Upper lobe of right lung (tissue), 1 donor: ENCODE measurements around the gene SUMO4. TPM values are rescaled to one million over a fixed set of nuclear protein-coding genes. Genes with fewer than 3 reads are reported as not detected.

Source experiments
- ATAC-seq: fragments of 200-7000 bp; cut with Tn5 transposase; one replicate; pipeline ENCODE4 v1.9.1; 2020; ENCODE audit warnings: mild to moderate bottlenecking, moderate library complexity
- DNase-seq: peaks from one replicate; pipeline ENCODE4 v3.0.0-alpha.2; 2020
- H3K27ac ChIP-seq: fragments of 200-600 bp; one replicate; pipeline ENCODE4 v1.8.0; 2022
- H3K27me3 ChIP-seq: fragments of 200-600 bp; one replicate; pipeline ENCODE4 v1.8.0; 2022; ENCODE audit warnings: mild to moderate bottlenecking
- H3K36me3 ChIP-seq: fragments of 200-600 bp; one replicate; pipeline ENCODE4 v1.8.0; 2022
- H3K4me1 ChIP-seq: fragments of 200-600 bp; one replicate; pipeline ENCODE4 v1.8.0; 2022
- H3K4me3 ChIP-seq: fragments of 200-600 bp; one replicate; pipeline ENCODE4 v1.8.0; 2022; ENCODE audit warnings: mild to moderate bottlenecking
- H3K9me3 ChIP-seq: fragments of 200-600 bp; one replicate; pipeline ENCODE4 v1.8.0; 2022
- intact Hi-C: fragments of 100-400 bp; cut with DNase I; formaldehyde crosslinking; loops from one replicate; pipeline ENCODE4 v1.11.0; 2022
- total RNA-seq: library from RNA; stranded (reverse); fragmentation: NEBNext Ultra II Directional; extraction: Animal tissue kit (Norgen Biotek cat#: 25700); gene quantifications from one replicate; pipeline ENCODE4 v1.2.1, GENCODE V29; 2021
- TF ChIP-seq, protein P1 (sequence below): fragments of 200-600 bp; IDR thresholded peaks from one replicate; pipeline ENCODE4 v1.8.0; 2022; ENCODE audit warnings: antibody characterized with exemption
- donor health status: DM: no; HTN: yes; CAD: no; lungs with severe emphysema.

SUMO4 gene
- total RNA-seq, 1 donor from 2014 or later, result 2.5 TPM

DNA sequence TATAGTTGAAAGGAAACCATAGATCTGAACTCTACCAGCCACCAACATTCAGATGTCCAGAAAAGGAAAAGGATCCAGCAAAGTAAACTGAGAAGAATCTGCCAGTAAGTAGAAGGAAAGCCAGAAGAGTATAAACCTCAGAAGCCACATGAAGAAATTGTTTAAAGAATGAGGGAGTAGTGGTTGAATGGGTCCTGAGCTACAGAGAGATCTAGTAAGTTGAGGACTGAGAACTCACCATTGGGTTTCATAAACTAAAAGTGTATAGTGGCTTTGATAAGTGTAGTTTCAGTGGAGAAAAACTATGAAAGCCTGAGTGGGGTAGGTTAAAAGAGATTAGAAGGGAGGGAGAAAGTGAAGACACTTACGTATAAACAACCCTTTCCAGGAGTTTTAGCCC is 32.0 kb upstream of the SUMO4 start:
- intact Hi-C loops, result no loop called here
- H3K9me3 ChIP-seq, result no peaks in the 10 kb centered on the region
- no peaks in the 10 kb centered on the region for H3K27me3 ChIP-seq
- H3K27ac ChIP-seq, result no peak overlapping the region
- no peak overlapping the region for H3K4me3 ChIP-seq
- no peak for DNase-seq
- H3K36me3 ChIP-seq, result no peaks in the 10 kb centered on the region
- no peak for ATAC-seq
- TF ChIP-seq, protein P1, sequence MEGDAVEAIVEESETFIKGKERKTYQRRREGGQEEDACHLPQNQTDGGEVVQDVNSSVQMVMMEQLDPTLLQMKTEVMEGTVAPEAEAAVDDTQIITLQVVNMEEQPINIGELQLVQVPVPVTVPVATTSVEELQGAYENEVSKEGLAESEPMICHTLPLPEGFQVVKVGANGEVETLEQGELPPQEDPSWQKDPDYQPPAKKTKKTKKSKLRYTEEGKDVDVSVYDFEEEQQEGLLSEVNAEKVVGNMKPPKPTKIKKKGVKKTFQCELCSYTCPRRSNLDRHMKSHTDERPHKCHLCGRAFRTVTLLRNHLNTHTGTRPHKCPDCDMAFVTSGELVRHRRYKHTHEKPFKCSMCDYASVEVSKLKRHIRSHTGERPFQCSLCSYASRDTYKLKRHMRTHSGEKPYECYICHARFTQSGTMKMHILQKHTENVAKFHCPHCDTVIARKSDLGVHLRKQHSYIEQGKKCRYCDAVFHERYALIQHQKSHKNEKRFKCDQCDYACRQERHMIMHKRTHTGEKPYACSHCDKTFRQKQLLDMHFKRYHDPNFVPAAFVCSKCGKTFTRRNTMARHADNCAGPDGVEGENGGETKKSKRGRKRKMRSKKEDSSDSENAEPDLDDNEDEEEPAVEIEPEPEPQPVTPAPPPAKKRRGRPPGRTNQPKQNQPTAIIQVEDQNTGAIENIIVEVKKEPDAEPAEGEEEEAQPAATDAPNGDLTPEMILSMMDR, result no peak
- H3K4me1 ChIP-seq, result peaks cover 15% of the 10 kb centered on the region

DNA sequence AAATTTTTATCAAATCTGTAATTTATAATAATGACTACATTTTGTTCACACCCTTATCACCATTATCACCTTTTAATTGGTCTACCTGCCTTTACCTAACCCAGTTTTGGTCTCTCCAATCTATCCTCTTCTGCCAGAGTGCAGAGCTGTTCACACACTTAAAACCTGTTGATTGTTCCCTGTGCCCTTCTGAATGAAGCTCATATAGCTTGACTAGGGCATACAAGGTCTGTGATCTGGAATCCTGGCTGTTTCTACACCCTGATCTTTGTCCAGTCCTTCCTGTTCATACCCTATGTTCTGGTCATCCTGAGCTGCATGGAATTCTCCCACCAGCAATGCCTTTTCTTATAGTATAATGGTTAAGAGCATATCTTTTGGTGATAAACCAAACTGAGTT is 28.9 kb upstream of the SUMO4 start:
- no peaks in the 10 kb centered on the region for H3K27me3 ChIP-seq
- DNase-seq (no peak), ATAC-seq (no peak)
- no peaks in the 10 kb centered on the region for H3K9me3 ChIP-seq
- H3K4me1 ChIP-seq, result peaks cover 4% of the 10 kb centered on the region
- no peak overlapping the region for H3K4me3 ChIP-seq
- no peak overlapping the region for H3K27ac ChIP-seq
- intact Hi-C loops, result no loop called here
- no peaks in the 10 kb centered on the region for H3K36me3 ChIP-seq
- TF ChIP-seq, protein P1, result no peak

DNA sequence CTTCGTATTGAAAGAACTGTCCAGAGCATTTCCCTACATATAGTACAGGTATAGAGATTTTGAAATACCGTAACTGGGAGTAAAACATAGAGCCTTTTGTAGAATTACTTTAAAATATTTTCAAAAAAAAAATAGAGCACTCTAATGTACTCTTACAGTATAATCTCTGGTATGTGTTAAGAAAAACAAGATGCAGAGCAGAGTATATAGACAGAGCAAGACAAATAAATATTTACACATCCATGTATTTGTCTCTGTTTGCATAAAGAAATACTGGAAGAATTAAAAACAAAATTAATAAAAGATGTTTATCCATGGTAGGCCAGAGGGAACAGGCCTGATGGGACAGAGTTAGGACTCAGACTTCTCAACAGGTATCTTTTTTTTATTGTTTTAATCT is 28.0 kb upstream of the SUMO4 start:
- TF ChIP-seq, protein P1, result no peak
- ATAC-seq (no peak), DNase-seq (no peak)
- H3K27ac ChIP-seq, result no peak overlapping the region
- peaks cover 4% of the 10 kb centered on the region for H3K4me1 ChIP-seq
- H3K4me3 ChIP-seq, result no peak overlapping the region
- no peaks in the 10 kb centered on the region for H3K9me3 ChIP-seq
- H3K27me3 ChIP-seq, result no peaks in the 10 kb centered on the region
- H3K36me3 ChIP-seq, result no peaks in the 10 kb centered on the region
- intact Hi-C loops, result no loop called here

DNA sequence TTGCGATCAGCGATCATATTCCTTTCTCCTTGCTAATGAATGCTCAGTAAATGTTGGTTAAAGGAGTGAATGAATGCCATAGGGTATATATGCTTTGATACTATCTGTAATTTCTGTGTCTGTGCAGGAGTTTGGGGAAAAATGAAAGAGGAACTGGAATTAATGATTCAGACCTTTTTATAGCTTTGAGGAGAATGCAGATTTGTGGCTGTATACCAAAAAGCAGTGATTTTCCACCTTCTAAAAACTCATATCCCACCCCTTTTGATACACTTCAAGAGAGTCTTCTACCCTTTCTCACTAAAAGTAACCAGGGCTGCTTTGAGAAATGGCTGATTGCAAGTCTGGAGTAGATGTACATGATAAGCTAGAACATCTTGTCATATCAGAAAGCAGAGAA is 26.6 kb upstream of the SUMO4 start:
- ATAC-seq (no peak), DNase-seq (no peak)
- H3K36me3 ChIP-seq, result peaks cover 8% of the 10 kb centered on the region
- H3K4me1 ChIP-seq, result peaks cover 4% of the 10 kb centered on the region
- H3K27ac ChIP-seq, result no peak overlapping the region
- H3K9me3 ChIP-seq, result no peaks in the 10 kb centered on the region
- H3K27me3 ChIP-seq, result no peaks in the 10 kb centered on the region
- no peak overlapping the region for H3K4me3 ChIP-seq
- intact Hi-C loops, result no loop called here
- TF ChIP-seq, protein P1, result no peak

DNA sequence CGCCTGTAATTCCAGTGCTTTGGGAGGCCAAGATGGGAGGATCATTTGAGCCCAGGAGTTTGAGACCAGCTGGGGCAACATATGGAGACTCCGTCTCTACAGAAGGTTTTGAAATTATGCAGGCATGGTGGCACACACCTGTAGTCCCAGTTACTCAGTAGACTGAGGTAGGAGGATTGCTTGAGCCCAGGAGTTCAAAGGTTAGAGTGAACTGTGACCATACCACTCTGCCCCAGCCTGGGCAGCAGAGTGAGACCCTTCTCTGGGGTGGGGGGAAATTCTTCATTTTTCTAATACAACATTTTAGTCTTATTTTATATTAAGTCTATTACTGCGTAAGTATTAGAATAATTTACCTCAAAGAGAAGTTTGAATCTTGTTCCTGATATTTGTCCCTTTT is 20.1 kb upstream of the SUMO4 start:
- intact Hi-C loops, result no loop called here
- no peak for DNase-seq
- Histone ChIP-seq H3K4me3 (no peak overlapping the region), H3K36me3 (peaks cover 51% of the 10 kb centered on the region), H3K9me3 (no peaks in the 10 kb centered on the region), H3K27me3 (no peaks in the 10 kb centered on the region), H3K4me1 (no peaks in the 10 kb centered on the region), H3K27ac (no peak overlapping the region)
- no peak for ATAC-seq
- TF ChIP-seq, protein P1, result no peak

DNA sequence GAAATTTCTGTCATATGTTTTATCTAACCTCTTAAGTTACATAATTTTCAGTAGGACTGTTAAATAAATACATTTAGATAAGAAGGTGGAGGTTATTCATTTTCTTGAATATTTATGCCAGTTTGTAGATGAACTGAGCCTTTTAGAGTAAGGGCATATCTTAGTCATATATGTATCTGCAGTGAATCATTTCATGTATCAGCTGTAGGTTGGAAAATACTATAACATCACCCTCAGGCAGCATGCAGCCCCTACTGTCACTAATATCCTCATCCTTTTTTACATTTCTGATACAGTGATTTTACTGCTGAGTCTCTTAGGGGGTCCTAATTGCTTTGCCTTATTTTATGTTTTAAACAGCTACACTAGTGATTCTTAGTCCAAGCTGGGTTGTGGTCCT is 19.5 kb upstream of the SUMO4 start:
- H3K9me3 ChIP-seq, result no peaks in the 10 kb centered on the region
- H3K27ac ChIP-seq, result no peak overlapping the region
- DNase-seq (no peak), ATAC-seq (no peak)
- H3K4me3 ChIP-seq, result no peak overlapping the region
- H3K27me3 ChIP-seq, result no peaks in the 10 kb centered on the region
- peaks cover 1% of the 10 kb centered on the region for H3K4me1 ChIP-seq
- peaks cover 51% of the 10 kb centered on the region for H3K36me3 ChIP-seq
- TF ChIP-seq, protein P1, result no peak
- intact Hi-C loops, result no loop called here
